HL-60 (cell line): ENCODE results near the gene MXRA7.

Experiments
- DNase-seq, 2 experiments: peaks; one replicate each; pipeline ENCODE4 v3.0.0-alpha.2; 2010 to 2020; ENCODE audit warnings: low read depth in 1 of 2, low spot score in 1 of 2
- H3K27ac ChIP-seq: fragments of 250-450 bp; sonication (Bioruptor Pico); replicated peaks from 2 replicates; pipeline ENCODE4 v1.5.1; 2020; ENCODE audit warnings: mild to moderate bottlenecking, moderate library complexity
- H3K27me3 ChIP-seq: fragments of 250-450 bp; sonication (Bioruptor Pico); 2 replicates; pipeline ENCODE4 v1.5.1; 2021; ENCODE audit warnings: mild to moderate bottlenecking, moderate library complexity; ENCODE audit not compliant: insufficient read depth, poor library complexity, severe bottlenecking
- H3K4me3 ChIP-seq: replicated peaks from 2 replicates; pipeline ENCODE4 v1.5.1; 2011; ENCODE audit warnings: mild to moderate bottlenecking, control low read depth, low read length; ENCODE audit not compliant: insufficient read depth
- CTCF ChIP-seq: IDR thresholded peaks from one replicate; pipeline ENCODE4 v1.5.1; 2011; ENCODE audit warnings: low read length, control low read depth, inconsistent platforms; ENCODE audit not compliant: insufficient read depth
- GABPA ChIP-seq: IDR thresholded peaks from 2 replicates; pipeline ENCODE4 v1.6.1; 2012; ENCODE audit warnings: low read depth
- POLR2AphosphoS5 ChIP-seq: IDR thresholded peaks from 2 replicates; pipeline ENCODE4 v1.6.1; 2012; ENCODE audit warnings: low read depth
- REST ChIP-seq: IDR thresholded peaks from 2 replicates; pipeline ENCODE4 v1.6.1; 2012; ENCODE audit warnings: low read depth; ENCODE audit not compliant: insufficient replicate concordance
- SPI1 ChIP-seq: IDR thresholded peaks from 2 replicates; pipeline ENCODE4 v1.6.1; 2012; ENCODE audit warnings: low read depth, mild to moderate bottlenecking, borderline replicate concordance

MXRA7 gene

DNA sequence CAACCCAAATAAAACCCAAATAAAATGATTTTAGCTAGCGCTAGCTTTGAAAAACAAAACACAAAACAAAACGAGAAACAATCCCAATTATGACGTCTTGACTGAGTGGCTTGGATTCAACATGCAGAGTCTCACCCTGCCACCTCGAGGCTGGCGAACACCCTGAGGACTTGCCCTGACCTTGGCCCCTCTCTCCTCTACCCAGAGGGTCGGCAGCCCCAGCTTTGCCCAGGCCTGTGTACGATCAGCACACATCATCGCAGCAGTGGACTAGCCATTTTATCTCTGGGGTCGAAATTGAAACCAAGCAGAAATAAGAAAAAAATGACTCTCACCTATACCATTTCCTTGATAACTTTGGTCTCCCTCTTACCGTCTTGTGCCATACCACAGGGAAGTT lies 10.7 kb upstream of the MXRA7 start:
- no peak for TF ChIP-seq POLR2AphosphoS5
- TF ChIP-seq SPI1, result no peak
- TF ChIP-seq GABPA, result no peak
- no peak for TF ChIP-seq CTCF
- TF ChIP-seq REST, result no peak
- no peak overlapping the region for H3K4me3 ChIP-seq
- H3K27ac ChIP-seq, result no peak overlapping the region
- no peak for DNase-seq
- H3K27me3 ChIP-seq, result no peaks in the 10 kb centered on the region

GRCh38 chr17:76720941-76721340 lies 10.2 kb upstream of the MXRA7 start:
- Histone ChIP-seq H3K27me3 (no peaks in the 10 kb centered on the region), H3K4me3 (no peak overlapping the region), H3K27ac (no peak overlapping the region)
- TF ChIP-seq SPI1 (no peak), CTCF (no peak), GABPA (no peak), POLR2AphosphoS5 (no peak), REST (no peak)
- no peak for DNase-seq

DNA sequence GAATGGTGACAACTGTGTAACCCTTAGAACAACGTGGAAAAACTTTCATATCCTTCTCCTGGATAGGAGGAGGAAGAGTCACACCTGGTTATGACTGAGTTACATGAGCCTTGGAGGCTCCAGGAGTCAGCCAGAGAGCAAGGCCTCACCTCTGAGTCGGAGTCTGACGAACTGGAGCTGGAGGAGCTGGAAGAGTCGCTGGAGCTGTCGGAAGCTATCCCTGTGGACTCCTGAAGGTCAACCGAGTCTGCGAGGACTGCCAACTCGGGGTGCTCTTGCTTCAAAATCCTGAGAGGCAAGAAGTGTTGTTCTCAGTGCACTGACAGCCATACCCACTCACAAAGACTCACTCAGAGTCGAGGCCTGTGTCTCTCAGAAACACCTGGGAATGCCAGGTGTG lies 9.4 kb upstream of the MXRA7 start:
- TF ChIP-seq GABPA (no peak), REST (no peak), POLR2AphosphoS5 (no peak), SPI1 (no peak), CTCF (no peak)
- no peak overlapping the region for H3K27ac ChIP-seq
- H3K27me3 ChIP-seq, result no peaks in the 10 kb centered on the region
- no peak overlapping the region for H3K4me3 ChIP-seq
- DNase-seq, result no peak
